ENCODE results near the gene SLC30A1. TPM values are rescaled to one million over a fixed set of nuclear protein-coding genes. Genes with fewer than 3 reads are reported as not detected.

The SLC30A1 gene
- total and polyA plus RNA-seq, 10 of the 15 experiments (the other 5 are each of a cell fraction or from before 2014, with no cell fraction given), result 3.5 to 14.1 (median 8.8) TPM

DNA sequence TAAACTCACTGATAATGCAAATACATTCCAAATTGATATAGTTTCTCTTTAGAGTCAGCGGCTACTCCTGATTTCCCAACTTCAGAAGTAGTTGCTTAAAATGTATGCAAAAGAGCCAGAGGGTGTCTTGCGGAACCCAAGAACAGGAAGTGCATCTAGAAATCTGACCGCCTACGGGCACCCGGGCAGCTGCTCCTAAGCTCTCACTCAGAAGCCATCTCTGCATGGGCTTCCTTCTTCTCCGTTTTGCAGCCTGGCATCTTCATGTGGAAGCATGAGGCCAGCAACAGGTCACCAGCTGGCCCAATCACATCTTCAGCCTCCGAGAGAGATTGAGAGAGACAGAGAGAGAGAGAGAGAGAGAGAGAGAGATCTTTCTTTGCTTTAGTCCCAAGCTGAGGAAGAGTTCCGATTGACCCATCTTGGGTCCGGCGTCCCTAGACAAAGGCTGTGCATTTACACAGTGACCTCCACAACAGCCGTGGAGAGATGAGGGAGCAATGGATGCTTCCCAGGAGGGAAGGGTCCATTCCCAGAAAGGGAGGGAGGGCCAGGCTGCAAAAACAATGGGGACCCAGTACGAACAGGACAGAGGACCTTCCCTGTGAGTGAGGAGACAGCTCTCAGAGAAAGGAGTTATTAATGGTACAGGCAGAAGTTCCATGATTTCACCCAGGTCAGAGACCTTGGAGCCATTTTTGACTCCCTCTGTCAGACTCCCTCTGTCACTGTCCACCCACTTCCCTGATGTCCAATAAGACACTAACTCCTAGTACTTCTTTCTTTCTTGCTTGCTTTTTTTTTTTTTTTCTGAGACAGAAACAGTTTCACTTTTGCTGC is 28.2 kb upstream of the SLC30A1 start (continued):
- TF ChIP-seq, protein P1, sequence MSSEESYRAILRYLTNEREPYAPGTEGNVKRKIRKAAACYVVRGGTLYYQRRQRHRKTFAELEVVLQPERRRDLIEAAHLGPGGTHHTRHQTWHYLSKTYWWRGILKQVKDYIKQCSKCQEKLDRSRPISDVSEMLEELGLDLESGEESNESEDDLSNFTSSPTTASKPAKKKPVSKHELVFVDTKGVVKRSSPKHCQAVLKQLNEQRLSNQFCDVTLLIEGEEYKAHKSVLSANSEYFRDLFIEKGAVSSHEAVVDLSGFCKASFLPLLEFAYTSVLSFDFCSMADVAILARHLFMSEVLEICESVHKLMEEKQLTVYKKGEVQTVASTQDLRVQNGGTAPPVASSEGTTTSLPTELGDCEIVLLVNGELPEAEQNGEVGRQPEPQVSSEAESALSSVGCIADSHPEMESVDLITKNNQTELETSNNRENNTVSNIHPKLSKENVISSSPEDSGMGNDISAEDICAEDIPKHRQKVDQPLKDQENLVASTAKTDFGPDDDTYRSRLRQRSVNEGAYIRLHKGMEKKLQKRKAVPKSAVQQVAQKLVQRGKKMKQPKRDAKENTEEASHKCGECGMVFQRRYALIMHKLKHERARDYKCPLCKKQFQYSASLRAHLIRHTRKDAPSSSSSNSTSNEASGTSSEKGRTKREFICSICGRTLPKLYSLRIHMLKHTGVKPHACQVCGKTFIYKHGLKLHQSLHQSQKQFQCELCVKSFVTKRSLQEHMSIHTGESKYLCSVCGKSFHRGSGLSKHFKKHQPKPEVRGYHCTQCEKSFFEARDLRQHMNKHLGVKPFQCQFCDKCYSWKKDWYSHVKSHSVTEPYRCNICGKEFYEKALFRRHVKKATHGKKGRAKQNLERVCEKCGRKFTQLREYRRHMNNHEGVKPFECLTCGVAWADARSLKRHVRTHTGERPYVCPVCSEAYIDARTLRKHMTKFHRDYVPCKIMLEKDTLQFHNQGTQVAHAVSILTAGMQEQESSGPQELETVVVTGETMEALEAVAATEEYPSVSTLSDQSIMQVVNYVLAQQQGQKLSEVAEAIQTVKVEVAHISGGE (CRISPR knock-in tag; IDR thresholded peaks at IDR 0.05), result peak; percentile 58
- TF ChIP-seq EGR1 (IDR thresholded peaks at IDR 0.05; ENCODE audit: borderline replicate concordance in 1 of 2, low read depth in 2 of 2, low read length in 2 of 2), result no peak
- TF ChIP-seq RUNX3 (IDR thresholded peaks at IDR 0.05; ENCODE audit: low read length), result peak; percentile 35

DNA sequence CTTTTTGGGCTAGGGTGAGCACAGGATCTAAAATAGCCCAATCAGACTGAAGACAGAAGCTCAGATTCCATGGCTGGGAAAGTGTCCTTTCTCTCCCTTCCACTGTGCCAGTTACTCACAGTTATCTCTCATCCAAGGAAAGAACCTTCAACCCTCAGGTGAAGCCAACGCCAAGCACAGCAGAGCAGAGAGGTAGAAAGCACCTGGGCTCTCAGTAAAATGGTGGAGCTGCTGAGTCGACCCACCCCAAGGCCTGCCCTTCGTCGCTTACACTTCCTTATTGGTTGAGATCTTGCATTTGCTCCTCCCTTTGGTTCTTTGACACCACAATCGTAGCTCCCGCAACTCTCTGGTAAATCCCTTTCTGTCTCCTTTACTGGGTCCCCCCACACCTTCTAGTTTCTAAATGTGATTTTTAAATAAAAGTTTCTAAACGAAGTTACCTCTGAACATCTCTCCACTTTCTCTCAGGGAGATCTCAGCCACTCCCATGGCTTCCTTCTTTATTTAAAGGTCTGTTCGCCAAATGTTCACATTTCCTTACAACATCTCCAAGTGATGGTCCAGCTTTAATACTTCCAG is 27.5 kb upstream of the SLC30A1 start:
- in situ Hi-C loops (cut with MboI), result no loop called here
- TF ChIP-seq PML (IDR thresholded peaks at IDR 0.05; ENCODE audit: low read length) (0 out of 2 replicates have a peak, but pooled peaks have one; percentile 49), YY1 (IDR thresholded peaks at IDR 0.05; ENCODE audit: low read depth, low read length) (peak; percentile 87), SRF (IDR thresholded peaks at IDR 0.05; ENCODE audit: low read depth in 2 of 2, low read length in 2 of 2) (no peak), TAF1 (IDR thresholded peaks at IDR 0.05; ENCODE audit: borderline replicate concordance, low read depth, low read length) (0 out of 2 replicates have a peak, but pooled peaks have one; percentile 42), POLR2A (IDR thresholded peaks at IDR 0.05; ENCODE audit: low read depth, low read length) (peak; percentile 71), SPI1 (IDR thresholded peaks at IDR 0.05; ENCODE audit: borderline replicate concordance, insufficient read depth, low read depth, low read length) (peak; percentile 27; the same call in 1 of the 2 replicates), RELA (IDR thresholded peaks at IDR 0.05; ENCODE audit: borderline replicate concordance, partially characterized antibody) (no peak), JUND (IDR thresholded peaks at IDR 0.05; ENCODE audit: low read depth, low read length) (no peak)
- TF ChIP-seq, protein P2, sequence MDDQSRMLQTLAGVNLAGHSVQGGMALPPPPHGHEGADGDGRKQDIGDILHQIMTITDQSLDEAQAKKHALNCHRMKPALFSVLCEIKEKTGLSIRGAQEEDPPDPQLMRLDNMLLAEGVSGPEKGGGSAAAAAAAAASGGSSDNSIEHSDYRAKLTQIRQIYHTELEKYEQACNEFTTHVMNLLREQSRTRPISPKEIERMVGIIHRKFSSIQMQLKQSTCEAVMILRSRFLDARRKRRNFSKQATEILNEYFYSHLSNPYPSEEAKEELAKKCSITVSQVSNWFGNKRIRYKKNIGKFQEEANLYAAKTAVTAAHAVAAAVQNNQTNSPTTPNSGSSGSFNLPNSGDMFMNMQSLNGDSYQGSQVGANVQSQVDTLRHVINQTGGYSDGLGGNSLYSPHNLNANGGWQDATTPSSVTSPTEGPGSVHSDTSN (IDR thresholded peaks at IDR 0.05; ENCODE audit: insufficient replicate concordance, low read depth, low read length), result no peak
- TF ChIP-seq, protein P3, sequence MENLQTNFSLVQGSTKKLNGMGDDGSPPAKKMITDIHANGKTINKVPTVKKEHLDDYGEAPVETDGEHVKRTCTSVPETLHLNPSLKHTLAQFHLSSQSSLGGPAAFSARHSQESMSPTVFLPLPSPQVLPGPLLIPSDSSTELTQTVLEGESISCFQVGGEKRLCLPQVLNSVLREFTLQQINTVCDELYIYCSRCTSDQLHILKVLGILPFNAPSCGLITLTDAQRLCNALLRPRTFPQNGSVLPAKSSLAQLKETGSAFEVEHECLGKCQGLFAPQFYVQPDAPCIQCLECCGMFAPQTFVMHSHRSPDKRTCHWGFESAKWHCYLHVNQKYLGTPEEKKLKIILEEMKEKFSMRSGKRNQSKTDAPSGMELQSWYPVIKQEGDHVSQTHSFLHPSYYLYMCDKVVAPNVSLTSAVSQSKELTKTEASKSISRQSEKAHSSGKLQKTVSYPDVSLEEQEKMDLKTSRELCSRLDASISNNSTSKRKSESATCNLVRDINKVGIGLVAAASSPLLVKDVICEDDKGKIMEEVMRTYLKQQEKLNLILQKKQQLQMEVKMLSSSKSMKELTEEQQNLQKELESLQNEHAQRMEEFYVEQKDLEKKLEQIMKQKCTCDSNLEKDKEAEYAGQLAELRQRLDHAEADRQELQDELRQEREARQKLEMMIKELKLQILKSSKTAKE (IDR thresholded peaks at IDR 0.05; ENCODE audit: low read depth, poor library complexity, severe bottlenecking), result no peak

More for the DNA sequence above, 27.5 kb upstream of the SLC30A1 start:
- BruUV-seq (replicated peaks), result no TSS peak
- intact Hi-C loops (cut with micrococcal nuclease; ENCODE audit: unreplicated experiment), result no loop called here
- H3K9me3 ChIP-seq (replicated peaks; ENCODE audit: control insufficient read depth, insufficient read depth, low read length), result no peaks in the 10 kb centered on the region
- ChIA-PET CTCF (interaction anchor here (0.8 to 1.6 kb wide), 6 partner anchors 13 to 92 kb away, joined by 3 to 5 read pairs (median 4); no protein-coding TSS in a partner anchor), SMC1A (ENCODE audit: uncharacterized antibody, unreplicated experiment) (interaction anchor here (0.9 to 1.8 kb wide), 9 partner anchors 9 to 75 kb away, joined by 3 to 8 read pairs (median 3); no protein-coding TSS in a partner anchor), POLR2A (interaction anchor here (0.5 to 1.0 kb wide), 4 partner anchors 23 to 192 kb away, joined by 3 to 7 read pairs (median 4); partner anchors contain the start of gene SLC30A1), RAD21 (ENCODE audit: unreplicated experiment) (interaction anchor here (0.9 to 1.8 kb wide), 2 partner anchors 26 to 28 kb away, joined by 3 to 6 read pairs; partner anchors contain the start of gene SLC30A1)
- 2% methylated on average over 8 of the region's 8 CpGs for WGBS (ENCODE audit: insufficient coverage, insufficient replicate concordance, low lambda C conversion rate, missing lambda C conversion rate)
- ATAC-seq (no peak), FAIRE-seq (peak; percentile 80), DNase-seq (ENCODE audit: low read depth, low spot score) (peak; percentile 19)
- peak overlapping the region; percentile 66 for H3K4me3 ChIP-seq
- H3K27ac ChIP-seq (ENCODE audit: control insufficient read depth, insufficient read depth), result peak overlapping the region; percentile 83
- H3K4me2 ChIP-seq (ENCODE audit: control insufficient read depth, insufficient read depth), result peak overlapping the region; percentile 91
- H4K20me1 ChIP-seq (ENCODE audit: control insufficient read depth, insufficient read depth), result no peaks in the 10 kb centered on the region
- peak overlapping the region; percentile 95 for H2AFZ ChIP-seq (ENCODE audit: control insufficient read depth, low read depth, low read length)
- no peaks in the 10 kb centered on the region for H3K27me3 ChIP-seq (replicated peaks in 1 of 2; ENCODE audit: control insufficient read depth in 2 of 2, insufficient read depth in 2 of 2, low read length in 1 of 2)
- peaks cover 3% of the 10 kb centered on the region for H3K79me2 ChIP-seq (ENCODE audit: control insufficient read depth, insufficient read depth, low read length)
- H3K36me3 ChIP-seq (ENCODE audit: control insufficient read depth in 2 of 2, insufficient read depth in 2 of 2, low read length in 1 of 2), result no peaks in the 10 kb centered on the region
- H3K4me1 ChIP-seq (ENCODE audit: control insufficient read depth, insufficient read depth, low read length), result peaks cover 15% of the 10 kb centered on the region
- peak overlapping the region; percentile 66 for H3K9ac ChIP-seq (ENCODE audit: control insufficient read depth, insufficient read depth, low read length)
